SK-N-SH treated with all-trans-retinoic acid at 6 μM for 48 hours (cell line): Measurements from ENCODE around the gene RPL32.

Experiments
- ATAC-seq: fragments of 200-7000 bp; cut with Tn5 transposase; 3 replicates; pipeline ENCODE4 v1.9.1; 2020; ENCODE audit warnings: mild to moderate bottlenecking, moderate library complexity
- ARNTL ChIP-seq: fragments of 450-650 bp; formaldehyde crosslinking; IDR thresholded peaks from 2 replicates; pipeline ENCODE4 v1.5.0; 2020; ENCODE audit warnings: low read depth, mild to moderate bottlenecking, moderate library complexity, borderline replicate concordance
- BACH2 ChIP-seq: fragments of 250-450 bp; sonication (Bioruptor Pico); IDR thresholded peaks from 2 replicates; pipeline ENCODE4 v1.9.0; 2021; ENCODE audit warnings: mild to moderate bottlenecking, borderline replicate concordance
- CREB5 ChIP-seq: fragments of 250-450 bp; sonication (Bioruptor Pico); IDR thresholded peaks from 2 replicates; pipeline ENCODE4 v1.5.1; 2020; ENCODE audit warnings: low read depth, mild to moderate bottlenecking, moderate library complexity
- CSDC2 ChIP-seq: fragments of 250-450 bp; sonication (Bioruptor Pico); IDR thresholded peaks from 2 replicates; pipeline ENCODE4 v1.5.0; 2020; ENCODE audit warnings: mild to moderate bottlenecking, moderate library complexity
- CSRNP3 ChIP-seq: fragments of 250-450 bp; sonication (Bioruptor Pico); IDR thresholded peaks from 2 replicates; pipeline ENCODE4 v1.5.1; 2021; ENCODE audit warnings: mild to moderate bottlenecking, moderate library complexity
- ESRRG ChIP-seq: fragments of 250-450 bp; sonication (Bioruptor Pico); IDR thresholded peaks from 2 replicates; pipeline ENCODE4 v1.6.1; 2021; ENCODE audit warnings: mild to moderate bottlenecking
- GLIS3 ChIP-seq: fragments of 250-450 bp; sonication (Bioruptor Pico); IDR thresholded peaks from 2 replicates; pipeline ENCODE4 v1.5.0; 2020; ENCODE audit warnings: mild to moderate bottlenecking, moderate library complexity
- ISL1 ChIP-seq: fragments of 250-450 bp; sonication (Bioruptor Pico); IDR thresholded peaks from 2 replicates; pipeline ENCODE4 v2.1.2; 2022; ENCODE audit warnings: mild to moderate bottlenecking, moderate library complexity
- OSR1 ChIP-seq: fragments of 250-450 bp; sonication (Bioruptor Pico); IDR thresholded peaks from 2 replicates; pipeline ENCODE4 v1.8.0; 2022; ENCODE audit warnings: moderate library complexity, mild to moderate bottlenecking, inconsistent platforms
- POU6F1 ChIP-seq: fragments of 250-450 bp; sonication (Bioruptor Pico); IDR thresholded peaks from 2 replicates; pipeline ENCODE4 v1.8.0; 2021; ENCODE audit warnings: low read depth, mild to moderate bottlenecking, moderate library complexity, borderline replicate concordance
- SNAI2 ChIP-seq: fragments of 250-450 bp; sonication (Bioruptor Pico); IDR thresholded peaks from 2 replicates; pipeline ENCODE4 v1.5.0; 2020; ENCODE audit warnings: mild to moderate bottlenecking, moderate library complexity
- TCF4 ChIP-seq: fragments of 250-450 bp; sonication (Bioruptor Pico); IDR thresholded peaks from 2 replicates; pipeline ENCODE4 v1.8.0; 2021; ENCODE audit warnings: mild to moderate bottlenecking, moderate library complexity, borderline replicate concordance
- TSHZ2 ChIP-seq: fragments of 250-450 bp; sonication (Bioruptor Pico); IDR thresholded peaks from 2 replicates; pipeline ENCODE4 v1.5.0; 2020; ENCODE audit warnings: mild to moderate bottlenecking, moderate library complexity
- ZFP3 ChIP-seq: fragments of 250-450 bp; sonication (Bioruptor Pico); IDR thresholded peaks from 2 replicates; pipeline ENCODE4 v1.5.0; 2020; ENCODE audit warnings: mild to moderate bottlenecking, moderate library complexity
- ZFP30 ChIP-seq: fragments of 450-650 bp; formaldehyde crosslinking; IDR thresholded peaks from 2 replicates; pipeline ENCODE4 v1.5.0; 2022; ENCODE audit warnings: mild to moderate bottlenecking, moderate library complexity
- ZNF565 ChIP-seq: fragments of 450-650 bp; formaldehyde crosslinking; conservative IDR thresholded peaks from 2 replicates; pipeline ENCODE4 v1.5.0; 2020; ENCODE audit warnings: low read depth, mild to moderate bottlenecking, moderate library complexity

RPL32 gene

GRCh38 chr3:12799525-12800440 is 41.6 kb downstream of the RPL32 start:
- 0 out of 3 replicates have a peak, but pooled peaks have one; percentile 9 for ATAC-seq
- TF ChIP-seq ZFP30 (CRISPR knock-in tag) (no peak), ISL1 (CRISPR knock-in tag) (no peak), SNAI2 (no peak), TSHZ2 (CRISPR knock-in tag) (no peak), BACH2 (CRISPR knock-in tag) (no peak)

- TF ChIP-seq CSRNP3 (CRISPR knock-in tag) (no peak), GLIS3 (no peak), POU6F1 (CRISPR knock-in tag) (no peak), TSHZ2 (CRISPR knock-in tag) (no peak), SNAI2 (no peak), BACH2 (CRISPR knock-in tag) (no peak), CSDC2 (no peak), OSR1 (no peak)
- no peak for ATAC-seq
These were observed 42.7 kb downstream of the RPL32 start for GRCh38 chr3:12798559-12799179.

GRCh38 chr3:12797892-12798558 is 43.3 kb downstream of the RPL32 start:
- TF ChIP-seq ZNF565 (CRISPR knock-in tag) (no peak), ESRRG (CRISPR knock-in tag) (no peak), POU6F1 (CRISPR knock-in tag) (no peak), ZFP3 (no peak), ARNTL (no peak), CREB5 (CRISPR knock-in tag) (no peak), TCF4 (CRISPR knock-in tag) (no peak), BACH2 (CRISPR knock-in tag) (no peak), CSRNP3 (CRISPR knock-in tag) (no peak)
- ATAC-seq: no peak
